SK-N-SH (cell line): ENCODE results near the gene IRF2BP1.

Experiments
- CTCF ChIP-seq: fragments of 200-600 bp; sonication (generic); IDR thresholded peaks from 2 replicates; pipeline ENCODE4 v1.6.1; 2017; ENCODE audit warnings: antibody characterized with exemption, mild to moderate bottlenecking, moderate library complexity
- EP300 ChIP-seq, 2 experiments: IDR thresholded peaks; 2 replicates each; pipeline versions ENCODE4 v1.4.0 to v1.6.1; 2012; ENCODE audit warnings: borderline replicate concordance in 1 of 2, low read depth in 1 of 2, low read length in 1 of 2
- EZH2phosphoT487 ChIP-seq: fragments of 200-600 bp; sonication (generic); IDR thresholded peaks from 2 replicates; pipeline ENCODE4 v1.6.1; 2017; ENCODE audit warnings: low read depth, mixed run types, mild to moderate bottlenecking, antibody characterized with exemption, moderate library complexity, borderline replicate concordance
- GATA2 ChIP-seq: sonication (generic); formaldehyde crosslinking; IDR thresholded peaks from 2 replicates; pipeline ENCODE4 v1.5.0; 2020; ENCODE audit warnings: mild to moderate bottlenecking, missing genetic modification reagents
- POLR2AphosphoS5 ChIP-seq: IDR thresholded peaks from 2 replicates; pipeline ENCODE4 v1.6.1; 2012; ENCODE audit warnings: low read depth, low read length
- REST ChIP-seq: IDR thresholded peaks from 2 replicates; pipeline ENCODE4 v1.6.1; 2012; ENCODE audit warnings: mild to moderate bottlenecking, low read depth, low read length, moderate library complexity
- SMC3 ChIP-seq: IDR thresholded peaks from 2 replicates; pipeline ENCODE4 v1.6.1; 2012; ENCODE audit warnings: low read depth, low read length, improper control_type of control experiment
- TAF1 ChIP-seq: IDR thresholded peaks from 2 replicates; pipeline ENCODE4 v1.6.1; 2012; ENCODE audit warnings: low read depth, mild to moderate bottlenecking, low read length, moderate library complexity, borderline replicate concordance
- TEAD4 ChIP-seq: IDR thresholded peaks from 2 replicates; pipeline ENCODE4 v1.4.0; 2012; ENCODE audit warnings: mild to moderate bottlenecking, borderline replicate concordance; ENCODE audit not compliant: insufficient read depth
- TF ChIP-seq, protein P1 (sequence below): IDR thresholded peaks from 2 replicates; pipeline ENCODE4 v1.4.0; 2012; ENCODE audit warnings: low read depth

GRCh38 chr19:45834970-45835369 lies 51.0 kb downstream of the IRF2BP1 start:
- no peak for TF ChIP-seq CTCF
- TF ChIP-seq, protein P1, sequence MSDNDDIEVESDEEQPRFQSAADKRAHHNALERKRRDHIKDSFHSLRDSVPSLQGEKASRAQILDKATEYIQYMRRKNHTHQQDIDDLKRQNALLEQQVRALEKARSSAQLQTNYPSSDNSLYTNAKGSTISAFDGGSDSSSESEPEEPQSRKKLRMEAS = no peak
- no peak for TF ChIP-seq TAF1
- TF ChIP-seq SMC3 = no peak
- no peak for TF ChIP-seq POLR2AphosphoS5
- no peak for TF ChIP-seq TEAD4
- TF ChIP-seq EZH2phosphoT487 = no peak
- no peak for TF ChIP-seq REST
- no peak for TF ChIP-seq GATA2 (CRISPR knock-in tag)
- no peak for TF ChIP-seq EP300 (IDR thresholded peaks at IDR 0.05; ENCODE audit: borderline replicate concordance in 1 of 2, low read depth in 1 of 2, low read length in 1 of 2)
